Hepatocyte (in vitro differentiated cells): ENCODE data around the gene SLU7. TPM values are rescaled to one million over a fixed set of nuclear protein-coding genes. Genes with fewer than 3 reads are reported as not detected.

Experiments used
- DNase-seq: peaks from one replicate; pipeline ENCODE4 v3.0.0-alpha.2; 2016; ENCODE audit warnings: low spot score
- H2AFZ ChIP-seq: fragments of 200-600 bp; sonication (generic); 2 replicates; pipeline ENCODE4 v1.6.0; 2016; ENCODE audit warnings: antibody characterized with exemption, mild to moderate bottlenecking
- H3K27ac ChIP-seq: fragments of 200-600 bp; sonication (generic); 2 replicates; pipeline ENCODE4 v1.5.1; 2016; ENCODE audit warnings: mild to moderate bottlenecking
- H3K27me3 ChIP-seq: fragments of 200-600 bp; sonication (generic); 2 replicates; pipeline ENCODE4 v1.6.1; 2016
- H3K36me3 ChIP-seq: fragments of 200-600 bp; sonication (generic); replicated peaks from 2 replicates; pipeline ENCODE4 v1.5.1; 2016; ENCODE audit warnings: low read depth; ENCODE audit not compliant: insufficient read depth
- H3K4me1 ChIP-seq: fragments of 200-600 bp; sonication (generic); 2 replicates; pipeline ENCODE4 v1.5.1; 2016; ENCODE audit warnings: mild to moderate bottlenecking, moderate library complexity; ENCODE audit not compliant: insufficient read depth
- H3K4me2 ChIP-seq: fragments of 200-600 bp; sonication (generic); 2 replicates; pipeline ENCODE4 v1.6.0; 2016
- H3K4me3 ChIP-seq: fragments of 200-600 bp; sonication (generic); 2 replicates; pipeline ENCODE4 v1.5.1; 2016; ENCODE audit warnings: mild to moderate bottlenecking
- H3K79me2 ChIP-seq: fragments of 200-600 bp; sonication (generic); 2 replicates; pipeline ENCODE4 v1.6.0; 2017; ENCODE audit warnings: mild to moderate bottlenecking
- H3K9me2 ChIP-seq: fragments of 200-600 bp; sonication (generic); replicated peaks from 2 replicates; pipeline ENCODE4 v1.6.0; 2017; ENCODE audit warnings: mild to moderate bottlenecking; ENCODE audit not compliant: insufficient read depth
- H3K9me3 ChIP-seq: fragments of 200-600 bp; sonication (generic); 2 replicates; pipeline ENCODE4 v1.5.1; 2016; ENCODE audit warnings: low read depth, mild to moderate bottlenecking
- H4K20me1 ChIP-seq: fragments of 200-600 bp; sonication (generic); 2 replicates; pipeline ENCODE4 v1.6.0; 2016; ENCODE audit warnings: mild to moderate bottlenecking; ENCODE audit not compliant: insufficient read depth, poor library complexity, severe bottlenecking
- EZH2 ChIP-seq: fragments of 200-600 bp; sonication (generic); IDR thresholded peaks from 2 replicates; pipeline ENCODE4 v1.6.1; 2016; ENCODE audit warnings: antibody characterized with exemption, mild to moderate bottlenecking, borderline replicate concordance
- EZH2phosphoT487 ChIP-seq: fragments of 200-600 bp; sonication (generic); IDR thresholded peaks from one replicate; pipeline ENCODE4 v1.6.1; 2018; ENCODE audit warnings: antibody characterized with exemption, mild to moderate bottlenecking, low read depth, moderate library complexity; ENCODE audit not compliant: unreplicated experiment, severe bottlenecking
- WGBS: methylation state at CpG from one replicate; pipeline ENCODE4 v1.1.6; 2016; ENCODE audit warnings: low lambda C conversion rate; ENCODE audit errors: missing lambda C conversion rate; 5-methylcytosine and 5-hydroxymethylcytosine counted together
- polyA plus RNA-seq: library from polyadenylated mRNA; unstranded; fragments of >200 nt; fragmentation: Nextera tagmentation; extraction: Ambion mirVana; gene quantifications from 2 replicates; pipeline ENCODE4 v1.2.1, GENCODE V29; 2016
- total RNA-seq: library from RNA; depleted of rRNA; stranded (reverse); fragments of >200 nt; gene quantifications from 2 replicates; pipeline ENCODE4 v1.2.3, GENCODE V29; 2014
- TF ChIP-seq, protein P1 (sequence below): fragments of 200-600 bp; sonication (generic); IDR thresholded peaks from 2 replicates; pipeline ENCODE4 v1.5.1; 2016; ENCODE audit warnings: antibody characterized with exemption, mild to moderate bottlenecking; ENCODE audit not compliant: poor library complexity

Gene SLU7
- total and polyA plus RNA-seq, 2 experiments from 2014 or later, result 45.0 to 62.5 TPM

DNA sequence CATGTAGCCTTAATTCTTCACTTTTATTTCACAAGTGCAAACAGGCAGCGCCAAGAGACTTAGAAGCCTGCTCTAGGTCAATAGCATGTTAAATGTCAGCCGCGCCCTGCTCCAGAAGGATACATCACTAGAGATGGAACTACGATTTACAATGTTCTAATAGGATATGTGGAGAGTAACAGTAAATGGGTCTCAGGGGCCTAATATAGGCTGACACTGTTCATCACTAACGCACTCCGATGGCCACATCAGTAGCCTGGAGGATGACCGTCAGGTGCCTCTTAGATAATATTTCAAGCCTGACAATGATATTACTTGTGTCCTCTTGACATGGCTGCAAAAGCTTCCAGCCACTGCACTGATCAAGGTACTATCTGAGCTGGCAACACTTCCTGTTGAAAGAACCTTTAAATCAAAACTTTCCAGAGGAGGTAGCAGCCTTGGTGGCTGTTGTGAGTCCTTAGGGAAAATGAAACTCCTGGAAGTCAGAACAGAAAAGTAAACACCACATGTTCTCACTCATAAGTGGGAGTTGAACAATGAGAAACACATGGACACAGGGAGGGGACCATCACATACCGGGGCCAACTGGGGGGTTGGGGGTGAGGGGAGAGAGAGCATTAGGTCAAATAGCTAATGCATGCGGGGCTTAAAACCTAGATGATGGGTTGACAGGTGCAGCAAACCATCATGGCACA lies 37.7 kb upstream of the SLU7 start:
- Histone ChIP-seq H2AFZ (no peak overlapping the region), H3K79me2 (no peaks in the 10 kb centered on the region), H3K27ac (no peak overlapping the region), H3K4me1 (no peaks in the 10 kb centered on the region), H3K4me2 (no peak overlapping the region), H4K20me1 (no peaks in the 10 kb centered on the region), H3K27me3 (no peaks in the 10 kb centered on the region), H3K4me3 (no peak overlapping the region), H3K9me3 (no peaks in the 10 kb centered on the region), H3K9me2 (no peaks in the 10 kb centered on the region), H3K36me3 (no peaks in the 10 kb centered on the region)
- DNase-seq, result no peak
- 72% methylated on average over 9 of the region's 9 CpGs for WGBS
- TF ChIP-seq EZH2phosphoT487, result no peak
- TF ChIP-seq, protein P1, sequence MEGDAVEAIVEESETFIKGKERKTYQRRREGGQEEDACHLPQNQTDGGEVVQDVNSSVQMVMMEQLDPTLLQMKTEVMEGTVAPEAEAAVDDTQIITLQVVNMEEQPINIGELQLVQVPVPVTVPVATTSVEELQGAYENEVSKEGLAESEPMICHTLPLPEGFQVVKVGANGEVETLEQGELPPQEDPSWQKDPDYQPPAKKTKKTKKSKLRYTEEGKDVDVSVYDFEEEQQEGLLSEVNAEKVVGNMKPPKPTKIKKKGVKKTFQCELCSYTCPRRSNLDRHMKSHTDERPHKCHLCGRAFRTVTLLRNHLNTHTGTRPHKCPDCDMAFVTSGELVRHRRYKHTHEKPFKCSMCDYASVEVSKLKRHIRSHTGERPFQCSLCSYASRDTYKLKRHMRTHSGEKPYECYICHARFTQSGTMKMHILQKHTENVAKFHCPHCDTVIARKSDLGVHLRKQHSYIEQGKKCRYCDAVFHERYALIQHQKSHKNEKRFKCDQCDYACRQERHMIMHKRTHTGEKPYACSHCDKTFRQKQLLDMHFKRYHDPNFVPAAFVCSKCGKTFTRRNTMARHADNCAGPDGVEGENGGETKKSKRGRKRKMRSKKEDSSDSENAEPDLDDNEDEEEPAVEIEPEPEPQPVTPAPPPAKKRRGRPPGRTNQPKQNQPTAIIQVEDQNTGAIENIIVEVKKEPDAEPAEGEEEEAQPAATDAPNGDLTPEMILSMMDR, result no peak
- no peak for TF ChIP-seq EZH2

GRCh38 chr5:160455600-160455999 lies 36.7 kb upstream of the SLU7 start:
- DNase-seq, result no peak
- TF ChIP-seq EZH2, result no peak
- no peak for TF ChIP-seq EZH2phosphoT487
- TF ChIP-seq, protein P1, result no peak
- Histone ChIP-seq H3K79me2 (no peaks in the 10 kb centered on the region), H3K27me3 (no peaks in the 10 kb centered on the region), H4K20me1 (no peaks in the 10 kb centered on the region), H3K4me2 (no peak overlapping the region), H3K9me3 (no peaks in the 10 kb centered on the region), H3K36me3 (no peaks in the 10 kb centered on the region), H3K4me3 (no peak overlapping the region), H3K4me1 (no peaks in the 10 kb centered on the region), H2AFZ (no peak overlapping the region), H3K27ac (no peak overlapping the region), H3K9me2 (no peaks in the 10 kb centered on the region)
- WGBS, result 93% methylated on average over 4 of the region's 4 CpGs

GRCh38 chr5:160453751-160454150 lies 34.9 kb upstream of the SLU7 start:
- DNase-seq, result no peak
- no peaks in the 10 kb centered on the region for H3K9me3 ChIP-seq
- no peaks in the 10 kb centered on the region for H3K4me1 ChIP-seq
- H4K20me1 ChIP-seq, result no peaks in the 10 kb centered on the region
- no peak overlapping the region for H2AFZ ChIP-seq
- no peaks in the 10 kb centered on the region for H3K27me3 ChIP-seq
- no peaks in the 10 kb centered on the region for H3K36me3 ChIP-seq
- no peak for TF ChIP-seq EZH2phosphoT487
- no peak for TF ChIP-seq EZH2
- TF ChIP-seq, protein P1, result no peak
- no peak overlapping the region for H3K4me2 ChIP-seq
- no peak overlapping the region for H3K4me3 ChIP-seq
- no peak overlapping the region for H3K27ac ChIP-seq
- H3K9me2 ChIP-seq, result no peaks in the 10 kb centered on the region
- WGBS, result 69% methylated on average over 1 of the region's 1 CpG
- no peaks in the 10 kb centered on the region for H3K79me2 ChIP-seq
